Stomach (tissue), 4 donors: ENCODE data around the gene FOXF2.

Experiments used
- EP300 ChIP-seq: sonication (generic); formaldehyde crosslinking; IDR thresholded peaks from one replicate; pipeline ENCODE4 v1.6.1; 2017; ENCODE audit warnings: antibody characterized with exemption
- POLR2A ChIP-seq, 4 donors: fragments of 450-650 bp; IDR thresholded peaks; one replicate each; pipeline ENCODE4 v1.6.1; 2016; ENCODE audit warnings: antibody characterized with exemption in 4 of 4, control low read depth in 2 of 4, mild to moderate bottlenecking in 1 of 4, moderate library complexity in 1 of 4
- POLR2AphosphoS5 ChIP-seq, 3 donors: sonication (generic); formaldehyde crosslinking; IDR thresholded peaks; one replicate each; pipeline ENCODE4 v1.6.1; 2016; ENCODE audit warnings: antibody characterized with exemption in 3 of 3
- TF ChIP-seq, protein P1 (sequence below), 7 experiments: fragments of 450-650 bp in 4 of 7; fragments of 200-600 bp in 3 of 7; sonication (generic) in 3 of 7; IDR thresholded peaks; one replicate each; pipeline ENCODE4 v1.5.1; 2016 to 2019; ENCODE audit warnings: antibody characterized with exemption in 7 of 7, control low read depth in 2 of 7, mild to moderate bottlenecking in 1 of 7

DNA sequence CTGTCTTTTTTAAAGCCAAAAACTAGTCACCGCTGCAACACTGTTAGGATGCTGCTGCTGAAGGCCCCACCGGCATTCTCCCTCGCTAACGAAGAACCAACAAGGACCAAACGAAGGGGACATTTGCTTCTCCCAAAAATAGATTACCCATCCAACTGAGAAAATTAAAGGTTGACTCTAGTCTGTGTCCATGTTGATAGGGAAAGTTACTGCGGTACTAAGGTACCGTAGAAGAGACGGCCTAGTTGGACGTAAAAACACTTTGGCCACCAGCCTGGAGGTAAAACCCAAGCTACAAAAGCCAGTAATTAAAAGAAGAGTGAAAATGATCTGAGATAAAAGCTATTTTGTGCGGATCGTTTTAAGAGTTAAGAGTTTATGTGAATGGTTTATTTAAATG, 11.8 kb upstream of the FOXF2 start:
- no peak for TF ChIP-seq POLR2A (IDR thresholded peaks at IDR 0.05)
- TF ChIP-seq, protein P1, sequence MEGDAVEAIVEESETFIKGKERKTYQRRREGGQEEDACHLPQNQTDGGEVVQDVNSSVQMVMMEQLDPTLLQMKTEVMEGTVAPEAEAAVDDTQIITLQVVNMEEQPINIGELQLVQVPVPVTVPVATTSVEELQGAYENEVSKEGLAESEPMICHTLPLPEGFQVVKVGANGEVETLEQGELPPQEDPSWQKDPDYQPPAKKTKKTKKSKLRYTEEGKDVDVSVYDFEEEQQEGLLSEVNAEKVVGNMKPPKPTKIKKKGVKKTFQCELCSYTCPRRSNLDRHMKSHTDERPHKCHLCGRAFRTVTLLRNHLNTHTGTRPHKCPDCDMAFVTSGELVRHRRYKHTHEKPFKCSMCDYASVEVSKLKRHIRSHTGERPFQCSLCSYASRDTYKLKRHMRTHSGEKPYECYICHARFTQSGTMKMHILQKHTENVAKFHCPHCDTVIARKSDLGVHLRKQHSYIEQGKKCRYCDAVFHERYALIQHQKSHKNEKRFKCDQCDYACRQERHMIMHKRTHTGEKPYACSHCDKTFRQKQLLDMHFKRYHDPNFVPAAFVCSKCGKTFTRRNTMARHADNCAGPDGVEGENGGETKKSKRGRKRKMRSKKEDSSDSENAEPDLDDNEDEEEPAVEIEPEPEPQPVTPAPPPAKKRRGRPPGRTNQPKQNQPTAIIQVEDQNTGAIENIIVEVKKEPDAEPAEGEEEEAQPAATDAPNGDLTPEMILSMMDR (IDR thresholded peaks at IDR 0.05): no peak
- TF ChIP-seq EP300: no peak
- no peak for TF ChIP-seq POLR2AphosphoS5 (IDR thresholded peaks at IDR 0.05)
